Sigmoid colon (tissue), 7 donors: ENCODE results near the gene SLC30A4. TPM values are rescaled to one million over a fixed set of nuclear protein-coding genes. Genes with fewer than 3 reads are reported as not detected.

Source experiments
- DNase-seq: peaks from one replicate; pipeline ENCODE4 v3.0.0-alpha.2; 2019
- H3K27ac ChIP-seq, 4 donors: fragments of 200-600 bp; sonication (generic); one replicate each; pipeline ENCODE4 v1.5.1; 2016 to 2019; ENCODE audit warnings: mild to moderate bottlenecking in 1 of 4
- H3K27me3 ChIP-seq, 3 donors: fragments of 200-600 bp; sonication (generic); one replicate each; pipeline ENCODE4 v1.5.1; 2019; ENCODE audit warnings: mild to moderate bottlenecking in 1 of 3
- H3K36me3 ChIP-seq, 4 donors: fragments of 200-600 bp; sonication (generic); one replicate each; pipeline ENCODE4 v1.5.1; 2016 to 2019
- H3K4me1 ChIP-seq, 4 donors: fragments of 200-600 bp; sonication (generic); one replicate each; pipeline ENCODE4 v1.5.1; 2017 to 2019
- H3K4me3 ChIP-seq, 4 donors: fragments of 200-600 bp; sonication (generic); one replicate each; pipeline ENCODE4 v1.5.1; 2017 to 2019; ENCODE audit warnings: mild to moderate bottlenecking in 2 of 4, moderate library complexity in 1 of 4
- H3K9me3 ChIP-seq, 4 donors: fragments of 200-600 bp in 3 of 4; sonication (generic) in 3 of 4; one replicate each; pipeline versions ENCODE4 v1.5.1 to v1.6.1; 2013 to 2019
- EP300 ChIP-seq, 4 donors: sonication (generic); formaldehyde crosslinking; IDR thresholded peaks; one replicate each; pipeline ENCODE4 v1.6.1; 2017; ENCODE audit warnings: antibody characterized with exemption in 4 of 4
- POLR2A ChIP-seq, 2 donors: fragments of 450-650 bp; IDR thresholded peaks; one replicate each; pipeline ENCODE4 v1.6.1; 2016; ENCODE audit warnings: antibody characterized with exemption in 2 of 2, mild to moderate bottlenecking in 2 of 2, moderate library complexity in 2 of 2
- POLR2AphosphoS5 ChIP-seq, 4 donors: sonication (generic); formaldehyde crosslinking; IDR thresholded peaks; one replicate each; pipeline ENCODE4 v1.6.1; 2017; ENCODE audit warnings: antibody characterized with exemption in 4 of 4
- WGBS, 2 donors: extraction: QIAGEN DNeasy Blood & Tissue Kit; methylation state at CpG; one replicate each; pipeline ENCODE4 v1.1.7; 2013; 5-methylcytosine and 5-hydroxymethylcytosine counted together
- intact Hi-C: fragments of 100-400 bp; cut with DNase I; formaldehyde crosslinking; loops from one replicate; pipeline ENCODE4 v1.15.1; 2023
- polyA plus RNA-seq, 3 donors: library from polyadenylated mRNA; stranded (reverse); fragments of 200-250 nt; gene quantifications; one replicate each; pipeline ENCODE4 v1.2.3, GENCODE V29; 2013
- total RNA-seq, 4 donors: library from RNA; depleted of rRNA; stranded (reverse); fragments of >200 nt; gene quantifications; one replicate each; pipeline ENCODE4 v1.1.0, GENCODE V29; 2016
- TF ChIP-seq, protein P1 (sequence below), 4 experiments: fragments of 450-650 bp in 3 of 4; fragments of 200-600 bp in 1 of 4; IDR thresholded peaks; one replicate each; pipeline ENCODE4 v1.5.1; 2016 to 2019; ENCODE audit warnings: antibody characterized with exemption in 4 of 4, mild to moderate bottlenecking in 3 of 4, moderate library complexity in 2 of 4
- donor health status: healthy with polysubstance abuse.
- donor health status: Bipolar disorder and iron deficiency.
- donor health status: healthy.

Gene SLC30A4
- total and polyA plus RNA-seq, 7 donors: 3.3 to 11.6 (median 9.2) TPM

DNA sequence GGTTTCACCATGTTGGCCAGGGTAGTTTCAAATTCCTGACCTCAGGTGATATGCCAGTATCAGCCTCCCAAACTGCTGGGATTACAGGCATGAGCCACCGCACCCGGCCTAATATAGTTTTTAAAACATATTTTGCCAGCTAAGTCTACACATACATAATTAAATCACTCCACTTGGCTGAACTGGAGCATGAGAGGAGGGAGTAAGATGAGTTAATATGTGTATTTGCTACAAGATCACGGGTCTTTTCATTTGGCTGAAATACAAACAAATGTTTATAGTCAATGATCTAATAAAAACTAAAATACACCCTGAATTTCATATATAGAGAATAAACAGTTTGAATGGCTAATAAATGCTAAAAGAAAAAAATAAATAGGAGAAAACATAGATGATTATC is 25.3 kb downstream of the SLC30A4 start:
- intact Hi-C loops: no loop called here
- no peaks in the 10 kb centered on the region for H3K9me3 ChIP-seq
- H3K36me3 ChIP-seq: peaks cover 0 to 2% (median 0%) of the 10 kb centered on the region in 4 donors
- WGBS, 2 donors: 88 to 90% methylated on average over 3 of the region's 3 CpGs
- DNase-seq: no peak
- H3K27ac ChIP-seq: no peak overlapping the region
- TF ChIP-seq POLR2AphosphoS5 (IDR thresholded peaks at IDR 0.05) (no peak), EP300 (IDR thresholded peaks at IDR 0.05) (no peak), POLR2A (IDR thresholded peaks at IDR 0.05) (no peak)
- TF ChIP-seq, protein P1, sequence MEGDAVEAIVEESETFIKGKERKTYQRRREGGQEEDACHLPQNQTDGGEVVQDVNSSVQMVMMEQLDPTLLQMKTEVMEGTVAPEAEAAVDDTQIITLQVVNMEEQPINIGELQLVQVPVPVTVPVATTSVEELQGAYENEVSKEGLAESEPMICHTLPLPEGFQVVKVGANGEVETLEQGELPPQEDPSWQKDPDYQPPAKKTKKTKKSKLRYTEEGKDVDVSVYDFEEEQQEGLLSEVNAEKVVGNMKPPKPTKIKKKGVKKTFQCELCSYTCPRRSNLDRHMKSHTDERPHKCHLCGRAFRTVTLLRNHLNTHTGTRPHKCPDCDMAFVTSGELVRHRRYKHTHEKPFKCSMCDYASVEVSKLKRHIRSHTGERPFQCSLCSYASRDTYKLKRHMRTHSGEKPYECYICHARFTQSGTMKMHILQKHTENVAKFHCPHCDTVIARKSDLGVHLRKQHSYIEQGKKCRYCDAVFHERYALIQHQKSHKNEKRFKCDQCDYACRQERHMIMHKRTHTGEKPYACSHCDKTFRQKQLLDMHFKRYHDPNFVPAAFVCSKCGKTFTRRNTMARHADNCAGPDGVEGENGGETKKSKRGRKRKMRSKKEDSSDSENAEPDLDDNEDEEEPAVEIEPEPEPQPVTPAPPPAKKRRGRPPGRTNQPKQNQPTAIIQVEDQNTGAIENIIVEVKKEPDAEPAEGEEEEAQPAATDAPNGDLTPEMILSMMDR (IDR thresholded peaks at IDR 0.05): no peak
- no peaks in the 10 kb centered on the region for H3K4me1 ChIP-seq
- H3K4me3 ChIP-seq: no peak overlapping the region
- no peaks in the 10 kb centered on the region for H3K27me3 ChIP-seq

DNA sequence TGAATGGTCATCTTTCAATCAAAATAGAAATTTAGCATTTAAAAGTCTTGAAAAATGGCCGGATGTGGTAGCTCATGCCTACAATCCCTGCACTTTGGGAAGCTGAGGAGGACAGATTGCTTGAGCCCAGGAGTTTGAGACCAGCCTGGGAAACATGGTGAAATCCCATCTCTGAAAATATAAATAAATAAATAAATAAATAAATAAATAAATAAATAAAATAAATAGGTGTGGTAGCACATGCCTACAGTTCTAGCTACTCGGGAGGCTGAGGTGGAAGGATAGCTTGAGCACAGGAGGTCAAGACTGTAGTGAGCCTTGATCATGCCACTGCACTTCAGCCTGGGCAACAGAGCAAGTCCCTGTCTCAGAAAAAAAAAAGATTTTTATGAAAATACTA is 25.9 kb downstream of the SLC30A4 start:
- Histone ChIP-seq H3K4me3 (no peak overlapping the region), H3K27me3 (no peaks in the 10 kb centered on the region), H3K9me3 (no peaks in the 10 kb centered on the region), H3K36me3 (peaks cover 0 to under 1% (median 0%) of the 10 kb centered on the region in 4 donors), H3K27ac (no peak overlapping the region), H3K4me1 (no peaks in the 10 kb centered on the region)
- 92 to 95% methylated on average over 2 of the region's 2 CpGs for WGBS, 2 donors
- TF ChIP-seq, protein P1 (IDR thresholded peaks at IDR 0.05): no peak
- TF ChIP-seq POLR2A (IDR thresholded peaks at IDR 0.05): no peak
- no peak for TF ChIP-seq EP300 (IDR thresholded peaks at IDR 0.05)
- intact Hi-C loops: no loop called here
- no peak for DNase-seq

DNA sequence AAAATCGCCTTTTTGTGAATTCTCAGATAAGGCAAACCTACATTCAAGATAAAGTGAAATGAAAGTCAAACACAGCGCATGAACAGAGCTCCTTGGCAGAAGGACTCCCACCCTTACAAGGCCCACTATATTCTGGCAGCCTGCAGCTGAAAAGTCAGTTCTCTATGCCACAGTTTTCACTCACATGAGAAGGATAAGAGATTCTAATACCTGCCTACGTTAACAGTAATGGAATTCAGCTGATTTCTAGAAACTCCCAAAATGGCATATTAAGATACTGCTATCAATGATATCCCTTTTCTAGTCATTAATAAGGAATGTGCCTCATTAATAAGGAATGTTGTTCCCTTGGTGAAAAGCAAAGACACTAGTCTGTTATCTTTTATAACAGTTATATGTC is 27.0 kb downstream of the SLC30A4 start:
- no peaks in the 10 kb centered on the region for H3K9me3 ChIP-seq
- no peak overlapping the region for H3K27ac ChIP-seq
- H3K4me3 ChIP-seq: no peak overlapping the region
- no peak for DNase-seq
- peaks cover 0 to 5% (median 0%) of the 10 kb centered on the region in 4 donors for H3K36me3 ChIP-seq
- no peaks in the 10 kb centered on the region for H3K4me1 ChIP-seq
- TF ChIP-seq, protein P1 (IDR thresholded peaks at IDR 0.05): no peak
- no peak for TF ChIP-seq POLR2A (IDR thresholded peaks at IDR 0.05)
- TF ChIP-seq EP300 (IDR thresholded peaks at IDR 0.05): no peak
- TF ChIP-seq POLR2AphosphoS5 (IDR thresholded peaks at IDR 0.05): no peak
- 91 to 92% methylated on average over 3 of the region's 3 CpGs for WGBS, 2 donors
- H3K27me3 ChIP-seq: no peaks in the 10 kb centered on the region
- intact Hi-C loops: no loop called here

DNA sequence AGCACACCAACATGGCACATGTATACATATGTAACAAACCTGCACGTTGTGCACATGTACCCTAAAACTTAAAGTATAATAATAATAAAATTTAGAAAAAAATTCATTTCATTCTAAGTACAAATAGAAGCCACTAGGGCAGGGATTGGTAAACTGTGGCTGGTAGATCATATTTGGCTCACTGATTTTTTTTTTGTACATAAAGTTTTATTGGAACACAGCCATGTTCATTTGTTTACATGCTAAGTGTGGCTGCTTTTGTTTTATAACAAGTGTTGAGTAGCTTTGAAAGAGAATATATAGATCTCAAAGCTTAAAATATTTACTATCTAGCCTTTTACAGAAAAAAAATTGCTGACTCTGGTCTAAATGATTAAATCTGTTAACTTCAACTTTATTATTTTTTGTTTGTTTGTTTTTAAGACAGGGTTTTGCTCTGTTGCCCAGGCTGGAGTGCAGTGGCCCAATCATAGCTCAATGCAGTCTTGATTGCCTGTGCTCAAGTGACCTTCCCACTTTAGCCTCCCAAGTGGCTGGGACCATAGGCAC is 32.8 kb downstream of the SLC30A4 start:
- TF ChIP-seq EP300 (IDR thresholded peaks at IDR 0.05): no peak
- no peak for TF ChIP-seq POLR2A (IDR thresholded peaks at IDR 0.05)
- TF ChIP-seq, protein P1 (IDR thresholded peaks at IDR 0.05): no peak
- no peak for TF ChIP-seq POLR2AphosphoS5 (IDR thresholded peaks at IDR 0.05)
- H3K4me3 ChIP-seq: no peak overlapping the region
- intact Hi-C loops: no loop called here
- WGBS, 2 donors: 79 to 95% methylated on average over 1 of the region's 1 CpG
- H3K27ac ChIP-seq: no peak overlapping the region
- DNase-seq: no peak
- no peaks in the 10 kb centered on the region for H3K9me3 ChIP-seq
- no peaks in the 10 kb centered on the region for H3K4me1 ChIP-seq
- no peaks in the 10 kb centered on the region for H3K27me3 ChIP-seq
- peaks cover 0 to 54% (median 9%) of the 10 kb centered on the region in 4 donors for H3K36me3 ChIP-seq

DNA sequence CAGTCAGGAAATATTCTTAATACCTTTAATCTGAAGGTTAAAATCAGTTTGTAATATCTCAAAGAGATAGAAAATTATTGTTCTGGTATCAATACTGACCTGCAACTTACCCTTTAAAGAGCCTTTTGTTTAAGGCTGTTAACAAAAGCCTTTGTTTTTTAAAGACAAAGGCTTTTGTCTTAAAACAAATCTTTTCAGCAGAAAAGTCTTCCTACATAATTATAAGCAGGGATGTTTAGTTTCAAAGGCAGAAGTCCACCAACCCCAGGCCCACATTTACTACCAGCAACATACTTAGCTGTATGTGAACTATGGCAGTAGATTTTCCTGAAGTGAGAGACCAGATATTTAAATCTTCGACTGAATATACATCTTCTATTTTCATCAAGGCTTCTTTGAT is 36.2 kb downstream of the SLC30A4 start:
- intact Hi-C loops: no loop called here
- Histone ChIP-seq H3K27ac (no peak overlapping the region), H3K36me3 (peaks cover 0 to 54% (median 9%) of the 10 kb centered on the region in 4 donors), H3K27me3 (no peaks in the 10 kb centered on the region), H3K4me3 (no peak overlapping the region), H3K4me1 (no peaks in the 10 kb centered on the region), H3K9me3 (no peaks in the 10 kb centered on the region)
- 85 to 87% methylated on average over 1 of the region's 1 CpG for WGBS, 2 donors
- no peak for DNase-seq
- no peak for TF ChIP-seq POLR2AphosphoS5 (IDR thresholded peaks at IDR 0.05)
- TF ChIP-seq, protein P1 (IDR thresholded peaks at IDR 0.05): no peak
- TF ChIP-seq POLR2A (IDR thresholded peaks at IDR 0.05): no peak
- TF ChIP-seq EP300 (IDR thresholded peaks at IDR 0.05): no peak
